Measurements from ENCODE around the gene PSMB11. TPM values are rescaled to one million over a fixed set of nuclear protein-coding genes. Genes with fewer than 3 reads are reported as not detected.

The PSMB11 gene
- total RNA-seq, 2 donors from 2014 or later: not detected

- Mint-ChIP-seq H3K4me1 (peaks cover 14% of the 10 kb centered on the region), H3K27me3 (peaks cover 8% of the 10 kb centered on the region), H3K36me3 (ENCODE audit: low read depth) (peaks cover 42% of the 10 kb centered on the region), H3K9me3 (no peaks in the 10 kb centered on the region), H3K27ac (peak overlapping the region; percentile 32), H3K4me3 (peak overlapping the region; percentile 74)
- peak; percentile 76 for ATAC-seq (replicated peaks)
Observed at GRCh38 chr14:23056145-23056955, 14.3 kb downstream of the PSMB11 start.

- H3K36me3 Mint-ChIP-seq (ENCODE audit: low read depth): peaks cover 50% of the 10 kb centered on the region
- no peaks in the 10 kb centered on the region for H3K9me3 Mint-ChIP-seq
- peaks cover 8% of the 10 kb centered on the region for H3K27me3 Mint-ChIP-seq
- ATAC-seq (replicated peaks): peak; percentile 63
- peak within 1 kb of the TSS; percentile 32 for H3K27ac Mint-ChIP-seq
- H3K4me1 Mint-ChIP-seq: peaks cover 14% of the 10 kb centered on the region
- H3K4me3 Mint-ChIP-seq: peak within 1 kb of the TSS; percentile 74
Observed at GRCh38 chr14:23056956-23057756, 15.1 kb downstream of the PSMB11 start, which contains the start of gene CDH24. Gene CDH24, minus strand, starts transcription at chr14:23057520. Its CDS starts 1,787 bp downstream, at chr14:23055733.

- Mint-ChIP-seq H3K27me3 (peaks cover 8% of the 10 kb centered on the region), H3K9me3 (no peaks in the 10 kb centered on the region), H3K27ac (no peak overlapping the region), H3K4me3 (peak overlapping the region; percentile 72), H3K4me1 (peaks cover 14% of the 10 kb centered on the region), H3K36me3 (ENCODE audit: low read depth) (peaks cover 59% of the 10 kb centered on the region)
- peak; percentile 75 for ATAC-seq (replicated peaks)
Observed at GRCh38 chr14:23057757-23058653, 16.0 kb downstream of the PSMB11 start.

GRCh38 chr14:23058654-23059504 is 16.9 kb downstream of the PSMB11 start:
- peaks cover 14% of the 10 kb centered on the region for H3K4me1 Mint-ChIP-seq
- H3K4me3 Mint-ChIP-seq: no peak overlapping the region
- ATAC-seq (replicated peaks): no peak
- peaks cover 8% of the 10 kb centered on the region for H3K27me3 Mint-ChIP-seq
- H3K9me3 Mint-ChIP-seq: no peaks in the 10 kb centered on the region
- peaks cover 67% of the 10 kb centered on the region for H3K36me3 Mint-ChIP-seq (ENCODE audit: low read depth)
- H3K27ac Mint-ChIP-seq: no peak overlapping the region

- peaks cover 86% of the 10 kb centered on the region for H3K36me3 Mint-ChIP-seq (ENCODE audit: low read depth)
- no peak overlapping the region for H3K4me3 Mint-ChIP-seq
- H3K27ac Mint-ChIP-seq: no peak overlapping the region
- H3K27me3 Mint-ChIP-seq: peaks cover 8% of the 10 kb centered on the region
- peaks cover 14% of the 10 kb centered on the region for H3K4me1 Mint-ChIP-seq
- no peak for ATAC-seq (replicated peaks)
- H3K9me3 Mint-ChIP-seq: no peaks in the 10 kb centered on the region
Observed at GRCh38 chr14:23060536-23061260, 18.7 kb downstream of the PSMB11 start.

- Mint-ChIP-seq H3K27me3 (peaks cover under 1% of the 10 kb centered on the region), H3K9me3 (no peaks in the 10 kb centered on the region), H3K4me3 (no peak overlapping the region), H3K4me1 (peaks cover 5% of the 10 kb centered on the region), H3K27ac (no peak overlapping the region), H3K36me3 (ENCODE audit: low read depth) (peaks cover 92% of the 10 kb centered on the region)
- no peak for ATAC-seq (replicated peaks)
Observed at GRCh38 chr14:23062002-23062401, 20.0 kb downstream of the PSMB11 start.

GRCh38 chr14:23063601-23064000 is 21.6 kb downstream of the PSMB11 start:
- no peak overlapping the region for H3K27ac Mint-ChIP-seq
- ATAC-seq (replicated peaks): no peak
- no peak overlapping the region for H3K4me3 Mint-ChIP-seq
- H3K36me3 Mint-ChIP-seq (ENCODE audit: low read depth): peaks cover 100% of the 10 kb centered on the region
- no peaks in the 10 kb centered on the region for H3K27me3 Mint-ChIP-seq
- peaks cover 9% of the 10 kb centered on the region for H3K4me1 Mint-ChIP-seq
- no peaks in the 10 kb centered on the region for H3K9me3 Mint-ChIP-seq

- Mint-ChIP-seq H3K9me3 (no peaks in the 10 kb centered on the region), H3K4me3 (no peak overlapping the region), H3K4me1 (peaks cover 23% of the 10 kb centered on the region), H3K27me3 (no peaks in the 10 kb centered on the region), H3K27ac (no peak overlapping the region), H3K36me3 (ENCODE audit: low read depth) (peaks cover 100% of the 10 kb centered on the region)
- no peak for ATAC-seq (replicated peaks)
Observed at GRCh38 chr14:23066368-23066767, 24.4 kb downstream of the PSMB11 start.

GRCh38 chr14:23066855-23067744 is 25.1 kb downstream of the PSMB11 start:
- peaks cover 100% of the 10 kb centered on the region for H3K36me3 Mint-ChIP-seq (ENCODE audit: low read depth)
- H3K9me3 Mint-ChIP-seq: no peaks in the 10 kb centered on the region
- H3K4me1 Mint-ChIP-seq: peaks cover 30% of the 10 kb centered on the region
- H3K27ac Mint-ChIP-seq: no peak overlapping the region
- ATAC-seq (replicated peaks): no peak
- H3K27me3 Mint-ChIP-seq: no peaks in the 10 kb centered on the region
- no peak overlapping the region for H3K4me3 Mint-ChIP-seq

GRCh38 chr14:23067847-23068788 is 26.1 kb downstream of the PSMB11 start:
- Mint-ChIP-seq H3K9me3 (no peaks in the 10 kb centered on the region), H3K27me3 (no peaks in the 10 kb centered on the region), H3K4me1 (peaks cover 32% of the 10 kb centered on the region), H3K27ac (peak overlapping the region; percentile 75), H3K4me3 (peak overlapping the region; percentile 92), H3K36me3 (ENCODE audit: low read depth) (peaks cover 100% of the 10 kb centered on the region)
- ATAC-seq (replicated peaks): no peak

- peak; percentile 75 for ATAC-seq (replicated peaks)
- Mint-ChIP-seq H3K36me3 (ENCODE audit: low read depth) (peaks cover 100% of the 10 kb centered on the region), H3K4me3 (peak overlapping the region; percentile 92)
Observed at GRCh38 chr14:23068789-23069412, 26.9 kb downstream of the PSMB11 start.

More at GRCh38 chr14:23068789-23069412, 26.9 kb downstream of the PSMB11 start:
- H3K27me3 Mint-ChIP-seq: no peaks in the 10 kb centered on the region
- H3K4me1 Mint-ChIP-seq: peaks cover 32% of the 10 kb centered on the region
- peak overlapping the region; percentile 75 for H3K27ac Mint-ChIP-seq
- no peaks in the 10 kb centered on the region for H3K9me3 Mint-ChIP-seq
